Renal cortical epithelial cell (primary cell): ENCODE data around the gene LGR5. TPM values are rescaled to one million over a fixed set of nuclear protein-coding genes. Genes with fewer than 3 reads are reported as not detected.

Source experiments
- DNase-seq: peaks from one replicate; pipeline ENCODE4 v3.0.0-alpha.2; 2011; ENCODE audit warnings: low read depth
- total RNA-seq: library from RNA; depleted of rRNA; stranded (reverse); fragments of >200 nt; gene quantifications from 2 replicates; pipeline ENCODE4 v1.2.3, GENCODE V29; 2014

LGR5 gene
- 0.05 TPM in 1 of 2 replicates, not detected in the other for total RNA-seq

GRCh38 chr12:71439613-71440344 is at the start of gene LGR5:
Gene LGR5, plus strand, starts transcription at chr12:71439798. Its CDS starts 283 bp downstream, at chr12:71440081.
- no peak for DNase-seq

GRCh38 chr12:71392521-71393145 is 47.0 kb upstream of the LGR5 start:
- peak; percentile 91 for DNase-seq

GRCh38 chr12:71393625-71394024 is 46.0 kb upstream of the LGR5 start:
- DNase-seq = no peak

GRCh38 chr12:71397433-71397954 is 42.1 kb upstream of the LGR5 start:
- peak; percentile 67 for DNase-seq

- DNase-seq = no peak
Observed at GRCh38 chr12:71399197-71399596, 40.4 kb upstream of the LGR5 start.

GRCh38 chr12:71400481-71400880 is 39.1 kb upstream of the LGR5 start:
- no peak for DNase-seq

- DNase-seq = no peak
Observed at GRCh38 chr12:71405884-71406283, 33.7 kb upstream of the LGR5 start.

GRCh38 chr12:71407732-71408131 is 31.9 kb upstream of the LGR5 start:
- no peak for DNase-seq

- no peak for DNase-seq
Observed at GRCh38 chr12:71410844-71411243, 28.8 kb upstream of the LGR5 start.

GRCh38 chr12:71411635-71412034 is 28.0 kb upstream of the LGR5 start:
- DNase-seq = no peak

- peak; percentile 52 for DNase-seq
Observed at GRCh38 chr12:71415336-71416231, 24.0 kb upstream of the LGR5 start.

- DNase-seq = no peak
Observed at GRCh38 chr12:71417181-71417580, 22.4 kb upstream of the LGR5 start.

- no peak for DNase-seq
Observed at GRCh38 chr12:71420775-71421406, 18.7 kb upstream of the LGR5 start.

- no peak for DNase-seq
Observed at GRCh38 chr12:71425568-71426299, 13.9 kb upstream of the LGR5 start.

- DNase-seq = no peak
Observed at GRCh38 chr12:71426300-71427047, 13.1 kb upstream of the LGR5 start.

GRCh38 chr12:71430756-71431155 is 8.8 kb upstream of the LGR5 start:
- DNase-seq = no peak

GRCh38 chr12:71431991-71432390 is 7.6 kb upstream of the LGR5 start:
- no peak for DNase-seq

- no peak for DNase-seq
Observed at GRCh38 chr12:71432936-71433335, 6.7 kb upstream of the LGR5 start.

- DNase-seq = no peak
Observed at GRCh38 chr12:71436696-71437095, 2.9 kb upstream of the LGR5 start.

- peak; percentile 13 for DNase-seq
Observed at GRCh38 chr12:71438670-71439361, 782 bp upstream of the LGR5 start.
